HL-60 (cell line): ENCODE measurements around the gene RPL36.

Experiments
- CTCF ChIP-seq: IDR thresholded peaks from one replicate; pipeline ENCODE4 v1.5.1; 2011; ENCODE audit warnings: low read length, control low read depth, inconsistent platforms; ENCODE audit not compliant: insufficient read depth
- REST ChIP-seq: IDR thresholded peaks from 2 replicates; pipeline ENCODE4 v1.6.1; 2012; ENCODE audit warnings: low read depth; ENCODE audit not compliant: insufficient replicate concordance

- TF ChIP-seq CTCF (no peak), REST (no peak)
These were observed 48.9 kb upstream of the RPL36 start for GRCh38 chr19:5641171-5641570.
